Hypothalamus (tissue), 51 donors: Measurements from ENCODE around the gene MAP3K9.
"Not testable (repeated sequence)": the region's sequence is repeated elsewhere in the genome, so short reads cannot be mapped to it uniquely, and the experiment has no call there.

Source experiments
- DNase-seq, 51 donors: peaks; one replicate each; lab custom pipeline; 2025; lab: John Stamatoyannopoulos, UW

MAP3K9 gene

DNA sequence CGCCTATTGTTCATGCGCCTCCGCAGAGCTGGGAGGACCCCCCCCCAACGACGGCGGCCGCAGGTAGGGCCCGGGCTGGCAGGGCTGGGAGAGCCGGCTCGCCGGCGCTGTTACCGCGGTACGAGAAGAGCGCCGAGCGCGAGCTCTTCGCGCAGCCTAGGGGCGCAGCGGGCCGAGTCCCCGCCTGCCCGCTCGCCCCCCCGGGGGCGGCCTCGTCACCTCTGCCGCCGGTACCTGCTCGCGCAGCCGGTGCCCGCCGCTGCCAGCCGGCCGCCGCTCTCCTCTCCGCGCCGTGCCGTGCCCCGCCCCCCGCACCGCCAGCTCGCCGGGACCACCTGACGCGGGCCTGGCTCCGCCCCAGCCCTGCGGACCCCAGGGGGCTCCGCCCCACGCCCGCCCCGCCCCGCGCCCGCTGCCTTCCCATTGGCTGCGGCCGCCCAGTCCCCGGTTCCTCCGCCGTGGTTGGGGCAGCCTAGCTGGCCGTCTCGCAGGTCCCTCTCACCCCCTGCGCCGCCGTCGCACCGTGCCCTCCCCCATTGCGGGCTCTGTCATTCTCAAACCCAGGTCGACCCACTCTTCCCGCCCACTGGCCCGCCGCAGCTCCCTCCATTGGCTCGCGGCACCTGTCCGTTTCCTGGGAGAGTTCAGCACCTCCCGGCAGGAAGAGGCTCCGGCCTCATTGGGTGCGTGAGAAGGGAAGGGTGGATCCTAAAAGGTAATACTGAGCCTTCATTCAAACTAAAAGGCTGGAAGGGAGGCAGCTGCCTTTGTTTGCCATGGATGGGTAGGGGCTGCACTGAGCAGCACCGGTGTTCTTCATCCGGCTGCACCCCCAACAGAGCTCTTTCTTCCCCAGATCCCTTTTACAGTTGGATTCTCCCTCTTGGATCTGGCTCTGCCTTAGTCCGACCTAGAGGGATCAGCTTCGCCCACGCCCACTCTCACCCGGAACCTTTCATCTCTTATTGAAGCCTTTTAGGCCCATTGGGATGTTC is at the start of gene MAP3K9:
Gene MAP3K9, minus strand, starts transcription at position 289 of the 995 bp plus-strand sequence. CDS start 342 bp downstream, outside the sequence.
- peak; percentile 12 to 96 (median 79) for DNase-seq

DNA sequence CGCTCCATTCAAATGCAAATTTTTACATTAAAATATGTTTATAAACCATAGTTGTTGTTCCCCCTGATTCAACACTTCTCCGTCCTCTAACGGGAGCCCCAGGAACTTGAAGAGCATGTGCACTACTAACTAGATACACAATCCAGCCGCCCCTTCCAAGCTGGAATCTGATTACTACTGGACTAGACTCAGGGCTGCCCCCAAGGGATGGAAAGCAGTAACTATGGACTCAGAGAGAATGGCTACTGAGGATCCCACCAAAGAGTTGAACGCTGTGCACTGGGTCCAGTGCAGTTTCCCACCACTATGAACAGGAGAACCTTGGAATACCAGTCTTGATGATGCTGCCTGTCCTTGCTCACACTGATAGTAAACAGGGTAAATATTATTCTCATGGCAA is 49.3 kb upstream of the MAP3K9 start:
- DNase-seq = no peak

DNA sequence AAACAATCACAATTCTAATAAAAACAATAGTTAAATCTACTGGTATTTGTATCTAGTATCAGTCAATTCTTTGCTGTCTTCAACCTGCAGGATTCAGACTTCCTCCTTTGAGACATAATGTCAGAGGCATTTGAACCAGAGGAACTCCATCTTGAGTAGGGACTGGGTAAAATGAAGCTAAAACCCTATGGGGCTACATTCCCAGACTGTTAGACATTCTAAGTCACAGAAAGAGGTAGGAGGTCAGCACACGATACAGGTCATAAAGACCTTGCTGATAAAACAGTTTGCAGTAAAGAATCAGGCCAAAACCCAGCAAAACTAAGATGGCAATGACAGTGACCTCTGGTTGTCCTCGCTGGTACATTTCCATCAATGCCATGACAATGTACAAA is 48.2 kb upstream of the MAP3K9 start:
- no peak for DNase-seq

DNA sequence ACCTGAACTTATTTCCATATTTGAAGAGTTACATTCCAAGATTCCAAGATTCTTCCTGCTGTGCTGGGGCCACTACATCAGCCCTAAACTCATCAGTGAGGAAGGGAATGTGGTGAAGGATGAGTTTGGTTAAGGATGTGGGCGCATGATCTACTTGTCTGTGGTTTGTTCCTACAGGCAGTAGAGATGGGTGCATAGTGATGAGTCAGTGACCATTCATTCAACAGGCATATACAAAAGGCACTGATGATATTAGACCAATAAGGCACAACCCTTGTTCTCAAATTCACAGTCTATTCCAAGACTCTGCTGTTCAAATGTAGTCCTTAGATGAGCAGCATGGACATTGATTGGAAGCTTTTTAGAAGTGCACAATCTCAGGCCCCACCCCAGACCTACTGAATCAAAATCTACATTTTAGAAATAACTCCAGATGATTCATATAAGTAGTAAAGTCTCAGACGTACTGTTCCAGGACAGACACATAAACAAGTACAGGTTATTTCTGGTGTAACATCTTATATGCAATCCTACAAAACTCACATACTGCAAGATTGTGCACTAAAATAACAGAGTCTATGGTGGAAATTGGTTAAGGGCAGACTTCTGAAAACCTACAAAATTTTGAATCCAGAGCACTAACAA is 47.7 kb upstream of the MAP3K9 start:
- no peak for DNase-seq

DNA sequence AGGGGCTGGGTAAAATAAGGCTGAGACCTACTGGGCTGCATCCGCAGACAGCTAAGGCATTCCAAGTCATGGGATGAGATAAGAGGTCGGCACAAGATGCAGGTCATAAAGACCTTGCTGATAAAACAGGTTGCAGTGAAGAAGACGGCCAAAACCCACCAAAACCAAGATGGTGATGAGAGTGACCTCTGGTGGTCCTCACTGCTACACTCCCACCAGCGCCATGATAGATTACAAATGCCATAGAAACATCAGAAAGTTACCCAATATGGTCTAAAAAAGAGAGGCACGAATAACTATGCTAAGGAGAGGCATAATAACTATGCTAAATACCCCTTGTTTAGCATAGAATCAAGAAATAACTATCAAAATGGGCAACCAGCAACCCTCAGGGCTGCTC is 46.2 kb upstream of the MAP3K9 start:
- no peak for DNase-seq

DNA sequence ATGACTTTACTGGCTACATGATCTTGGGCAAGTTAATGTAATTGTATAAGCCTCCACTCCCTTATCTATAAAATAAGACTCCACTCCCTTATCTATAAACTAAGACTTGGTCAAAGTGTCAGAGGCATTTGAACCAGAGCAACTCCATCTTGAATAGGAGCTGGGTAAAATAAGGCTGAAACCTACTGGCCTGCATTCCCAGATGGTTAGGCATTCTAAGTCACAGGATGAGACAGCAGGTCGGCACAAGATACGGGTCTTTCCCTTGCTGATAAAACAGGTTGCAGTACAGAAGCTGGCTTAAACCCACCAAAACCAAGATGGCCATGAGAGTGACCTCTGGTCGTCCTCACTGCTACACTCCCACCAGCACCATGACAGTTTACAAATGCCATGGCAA is 44.3 kb upstream of the MAP3K9 start:
- DNase-seq = not testable (repeated sequence)

DNA sequence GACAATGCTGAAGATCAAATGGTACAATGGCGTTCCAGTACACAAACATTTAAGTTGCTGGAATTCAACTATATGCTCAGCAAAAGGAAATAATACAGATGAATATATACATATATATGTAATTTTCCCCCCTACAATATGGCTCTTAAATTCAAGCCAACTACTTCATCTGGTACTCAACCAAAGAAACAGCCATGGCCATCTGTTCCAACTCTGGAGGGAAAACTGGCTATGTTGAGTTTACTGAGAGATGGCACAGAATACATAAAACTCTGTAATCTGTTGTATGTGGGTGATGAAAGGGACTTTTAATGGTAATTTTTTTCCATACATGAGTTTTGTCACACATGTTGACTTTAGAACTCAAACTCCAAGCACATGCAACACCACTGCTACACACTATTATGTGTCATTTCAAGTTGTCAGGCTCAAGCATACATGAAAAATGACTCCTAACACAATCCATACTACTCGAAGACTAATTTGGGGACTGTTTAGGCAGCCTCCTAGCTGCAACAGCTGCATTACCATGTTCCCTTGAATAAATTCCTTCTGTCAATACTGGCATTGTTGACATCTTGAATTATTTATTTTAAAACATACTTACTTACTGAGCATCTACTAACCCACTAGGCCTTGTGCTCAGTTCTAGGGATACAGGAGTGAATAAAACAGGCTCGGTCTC is 38.2 kb upstream of the MAP3K9 start:
- DNase-seq = no peak

DNA sequence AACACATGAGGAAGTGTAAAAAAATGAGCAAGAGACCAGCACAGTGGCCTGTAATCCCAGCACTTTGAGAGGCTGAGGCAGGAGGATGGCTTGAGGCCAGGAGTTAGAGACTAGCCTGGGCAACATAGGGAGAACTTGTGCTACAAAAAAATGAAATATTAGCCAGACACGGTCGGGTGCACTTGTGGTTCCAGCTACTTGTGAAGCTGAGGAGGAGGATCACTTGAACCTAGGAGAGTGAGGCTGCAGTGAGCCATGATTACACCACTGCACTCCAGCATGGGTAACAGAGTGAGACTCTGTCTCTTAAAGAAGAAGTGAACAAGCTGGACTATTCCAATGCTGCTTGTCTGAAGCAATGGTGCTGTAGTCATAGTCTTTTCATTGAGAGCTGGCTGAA is 36.3 kb upstream of the MAP3K9 start:
- DNase-seq = no peak

DNA sequence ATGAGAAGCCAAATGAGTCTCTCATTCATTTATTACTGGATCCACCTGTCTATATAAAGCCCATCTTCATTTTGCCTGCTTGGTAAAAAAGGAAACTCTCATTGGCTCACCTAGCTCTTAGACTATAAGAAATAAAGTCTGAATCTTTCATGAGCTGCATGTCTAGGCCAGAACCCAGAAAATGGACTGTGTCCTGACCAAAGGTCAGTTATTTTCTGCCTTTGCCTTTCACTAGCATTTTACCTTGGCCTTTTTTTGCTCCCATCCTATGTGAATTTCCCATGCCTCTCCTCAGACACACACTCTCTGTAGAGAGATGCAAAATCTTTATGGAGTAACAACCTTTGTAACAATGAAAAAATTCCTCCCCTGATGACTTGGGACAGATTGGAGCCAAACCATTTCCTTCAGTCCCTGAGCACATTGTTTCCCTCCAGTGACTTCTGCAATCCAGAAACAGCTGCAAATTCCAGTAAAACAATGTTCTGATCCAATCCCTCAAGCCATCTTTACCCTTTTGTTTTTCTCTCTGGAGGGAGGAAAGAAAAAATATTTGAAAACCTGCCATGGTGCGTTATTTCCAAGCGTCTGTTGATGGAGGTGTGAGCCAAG is 33.6 kb upstream of the MAP3K9 start:
- no peak for DNase-seq

DNA sequence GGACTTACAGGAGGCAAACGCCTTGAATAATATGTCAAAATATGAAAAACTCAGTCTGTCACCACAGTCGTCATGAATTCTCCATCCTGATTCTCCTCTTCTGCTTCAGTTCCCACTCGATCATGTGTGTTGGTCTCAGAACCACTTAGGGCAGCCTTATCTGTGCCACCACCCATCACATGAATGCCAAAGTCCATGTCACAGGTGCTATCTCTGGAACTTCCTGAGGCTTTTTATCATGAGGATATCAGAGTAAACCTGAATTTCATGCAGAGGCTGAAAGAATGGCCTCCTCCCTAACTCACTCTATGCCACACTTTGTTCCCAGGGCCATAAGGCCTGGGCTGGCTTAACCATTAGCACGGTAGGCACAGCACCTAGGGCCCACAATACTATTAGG is 28.8 kb upstream of the MAP3K9 start:
- DNase-seq = no peak

DNA sequence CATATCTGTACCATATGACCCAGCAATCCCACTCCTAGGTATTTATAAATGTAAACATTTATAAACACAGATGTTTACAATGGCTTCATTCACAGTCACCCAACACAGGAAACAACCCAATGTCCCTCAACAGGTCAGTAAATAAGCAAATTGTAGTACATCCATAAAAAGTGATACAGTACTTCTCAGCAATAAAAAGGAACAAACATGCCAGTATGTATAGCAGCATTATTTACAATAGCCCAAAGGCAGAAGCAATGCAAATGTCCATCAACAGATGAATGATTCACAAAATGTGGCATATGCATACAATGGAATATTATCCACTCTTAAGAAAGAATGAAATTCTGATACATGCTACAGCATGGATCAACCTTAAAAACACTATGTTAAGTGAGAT is 27.6 kb upstream of the MAP3K9 start:
- no peak for DNase-seq

DNA sequence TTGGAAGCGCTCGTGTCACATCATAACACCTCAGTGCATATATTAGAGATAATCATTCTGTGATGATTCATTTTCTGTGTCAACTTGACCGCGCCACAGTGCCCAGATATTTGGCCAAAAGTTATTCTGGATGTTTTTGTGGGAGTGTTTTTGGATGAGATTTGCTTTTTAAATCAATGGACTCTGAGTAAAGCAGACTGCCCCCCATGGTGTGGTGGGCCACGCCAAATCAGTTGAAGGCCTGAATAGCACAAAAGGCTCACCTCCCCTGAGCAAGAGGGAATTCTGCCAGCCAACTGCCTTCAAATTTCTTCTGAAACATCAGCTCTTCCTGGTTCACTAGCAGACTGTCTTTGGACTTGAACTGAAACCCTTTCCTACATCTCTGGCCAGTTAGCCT is 24.6 kb upstream of the MAP3K9 start:
- DNase-seq = no peak

DNA sequence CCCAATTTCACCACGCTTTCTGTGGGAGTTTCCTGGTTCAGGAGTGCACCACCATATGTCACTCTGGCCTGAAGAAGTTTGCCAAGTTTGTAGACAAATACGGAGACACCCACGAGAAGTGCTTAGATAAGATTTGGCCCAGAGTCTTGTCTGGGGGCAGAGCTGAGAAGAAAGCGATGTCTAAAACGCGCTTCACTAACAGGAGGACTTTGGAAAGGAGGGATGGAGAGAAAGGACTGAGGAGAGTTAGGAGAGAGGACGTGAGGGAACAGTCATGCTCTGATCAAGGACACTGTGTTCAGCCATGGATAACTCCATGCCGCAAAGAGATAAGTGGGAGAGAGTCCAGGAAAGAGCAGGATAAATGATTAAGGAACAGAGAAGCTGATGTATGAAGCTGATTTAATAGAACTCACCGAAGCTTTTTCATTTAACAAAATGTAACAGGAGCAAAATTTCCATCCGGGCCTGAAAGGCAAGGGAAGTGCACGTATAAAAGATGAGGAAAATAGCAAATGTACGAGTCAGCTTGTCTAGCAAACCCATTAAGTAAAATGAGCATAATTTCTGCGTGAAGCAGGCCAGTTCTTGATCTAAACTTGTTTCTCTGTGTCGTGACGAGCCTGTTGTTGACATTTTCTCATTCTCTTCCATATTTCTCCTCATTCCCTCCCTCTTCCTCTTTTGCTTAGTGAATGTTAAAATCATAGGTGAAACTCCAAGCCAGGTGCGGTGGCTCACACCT is 23.4 kb upstream of the MAP3K9 start:
- no peak for DNase-seq

DNA sequence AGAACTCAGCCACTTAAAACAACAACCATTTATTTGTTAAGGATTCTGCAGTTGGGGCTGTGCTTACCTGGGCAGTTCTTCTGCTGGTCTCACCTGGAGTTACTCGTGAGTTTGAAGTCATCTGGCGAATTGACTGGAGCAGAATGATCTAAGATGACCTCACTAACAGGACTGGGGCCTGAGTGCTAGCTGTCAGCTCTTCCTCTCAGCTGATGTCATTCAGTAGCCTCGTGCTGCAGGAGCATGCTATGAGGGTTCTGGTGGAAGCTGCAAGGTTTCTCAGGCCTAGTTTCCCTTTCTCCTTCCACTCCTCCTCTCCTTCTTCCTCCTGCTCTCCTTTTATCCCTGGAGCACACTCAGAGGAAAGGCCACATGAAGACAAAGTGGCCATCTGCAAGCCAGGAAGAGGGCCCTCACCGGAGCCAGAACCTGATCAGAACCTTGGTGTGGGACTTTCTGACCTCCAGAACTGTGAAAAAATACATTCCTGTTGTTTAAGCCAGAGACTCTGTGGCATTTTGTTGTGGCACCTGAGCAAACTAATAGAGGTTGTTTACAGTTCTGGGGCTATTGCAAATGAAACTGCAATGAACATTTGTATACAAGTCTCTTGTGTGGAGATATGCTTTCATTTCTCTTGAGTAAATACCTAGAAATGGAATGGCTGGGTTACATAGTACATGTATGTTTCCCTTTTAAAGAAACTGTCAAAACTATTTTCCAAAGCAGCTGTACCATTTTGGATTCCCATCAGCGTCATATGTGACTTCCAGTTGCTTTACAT is 21.9 kb upstream of the MAP3K9 start:
- no peak for DNase-seq

DNA sequence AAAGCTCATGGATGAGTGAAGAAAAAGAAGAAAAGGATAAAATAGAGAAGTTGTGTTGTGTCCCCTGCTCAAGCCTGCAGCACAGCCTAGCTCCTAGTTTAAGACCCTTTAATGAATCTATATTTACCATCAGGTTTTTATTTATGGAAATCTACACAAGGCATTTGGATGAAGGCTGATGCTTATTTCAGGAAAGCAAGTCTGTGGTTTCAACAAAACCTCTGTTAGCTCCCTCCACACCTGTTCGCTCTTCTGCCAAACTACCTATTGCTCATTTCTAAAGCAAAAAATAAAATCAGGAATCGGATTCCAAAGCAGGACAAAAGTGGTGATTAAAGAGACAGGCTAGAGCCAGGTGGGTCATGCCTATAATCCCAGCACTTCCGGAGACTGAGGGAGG is 18.9 kb upstream of the MAP3K9 start:
- no peak for DNase-seq

DNA sequence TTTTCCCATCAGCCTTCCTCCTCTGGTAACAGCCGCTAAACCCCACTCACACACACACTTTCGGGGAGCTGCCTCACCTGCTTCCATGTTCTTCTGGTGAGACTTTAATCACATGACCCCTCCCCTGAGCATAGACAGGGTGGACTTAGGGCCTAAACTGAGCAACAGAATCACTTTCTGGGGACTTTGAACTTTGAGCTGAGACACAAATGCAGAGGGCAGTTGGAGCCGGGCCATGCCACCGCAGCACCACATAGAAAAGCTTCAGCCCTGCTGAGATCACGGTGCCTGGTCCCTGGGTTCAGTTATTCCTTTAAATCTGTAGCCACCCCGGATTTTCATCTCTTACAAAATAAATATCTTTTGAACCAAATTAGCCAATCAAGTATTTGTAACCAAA is 18.4 kb upstream of the MAP3K9 start:
- no peak for DNase-seq

DNA sequence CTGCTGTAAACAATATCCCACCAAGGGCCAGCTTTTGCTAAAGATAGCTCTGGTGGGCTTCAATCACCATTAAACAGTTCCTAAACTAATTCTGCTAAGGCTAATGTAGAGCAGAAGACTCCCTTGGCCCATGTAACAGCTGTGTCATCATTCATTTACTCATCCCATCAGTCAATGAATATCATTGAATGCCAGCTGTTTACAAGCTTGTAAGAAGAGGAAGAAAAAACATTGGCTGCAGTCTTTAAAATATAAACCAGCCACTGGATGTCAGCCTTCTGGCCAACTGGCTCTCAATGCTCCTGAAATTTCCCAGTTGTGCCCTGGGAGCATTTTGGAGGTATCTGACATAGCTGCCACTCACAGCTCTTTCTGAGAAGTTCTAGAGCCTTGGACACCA is 18.0 kb upstream of the MAP3K9 start:
- no peak for DNase-seq

DNA sequence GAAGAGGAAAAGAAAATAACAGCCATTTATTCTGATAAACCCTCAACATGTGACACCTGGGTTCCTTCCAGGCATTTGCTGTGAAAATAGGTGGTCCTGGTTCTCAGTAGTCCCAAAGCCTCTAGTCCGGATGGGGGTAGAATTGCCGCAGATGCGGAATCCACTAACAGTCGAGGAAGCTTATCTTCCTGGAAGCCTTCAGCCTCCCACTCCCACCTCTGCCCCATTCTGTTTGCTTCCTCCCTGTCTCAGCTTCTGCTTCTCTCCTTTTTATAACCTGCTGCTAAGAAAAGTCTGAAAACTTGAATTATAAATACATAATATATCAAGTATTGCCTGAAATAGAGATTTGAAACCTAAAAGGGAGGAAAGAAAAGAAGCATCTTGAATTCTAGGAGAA is 14.0 kb upstream of the MAP3K9 start:
- DNase-seq = no peak

DNA sequence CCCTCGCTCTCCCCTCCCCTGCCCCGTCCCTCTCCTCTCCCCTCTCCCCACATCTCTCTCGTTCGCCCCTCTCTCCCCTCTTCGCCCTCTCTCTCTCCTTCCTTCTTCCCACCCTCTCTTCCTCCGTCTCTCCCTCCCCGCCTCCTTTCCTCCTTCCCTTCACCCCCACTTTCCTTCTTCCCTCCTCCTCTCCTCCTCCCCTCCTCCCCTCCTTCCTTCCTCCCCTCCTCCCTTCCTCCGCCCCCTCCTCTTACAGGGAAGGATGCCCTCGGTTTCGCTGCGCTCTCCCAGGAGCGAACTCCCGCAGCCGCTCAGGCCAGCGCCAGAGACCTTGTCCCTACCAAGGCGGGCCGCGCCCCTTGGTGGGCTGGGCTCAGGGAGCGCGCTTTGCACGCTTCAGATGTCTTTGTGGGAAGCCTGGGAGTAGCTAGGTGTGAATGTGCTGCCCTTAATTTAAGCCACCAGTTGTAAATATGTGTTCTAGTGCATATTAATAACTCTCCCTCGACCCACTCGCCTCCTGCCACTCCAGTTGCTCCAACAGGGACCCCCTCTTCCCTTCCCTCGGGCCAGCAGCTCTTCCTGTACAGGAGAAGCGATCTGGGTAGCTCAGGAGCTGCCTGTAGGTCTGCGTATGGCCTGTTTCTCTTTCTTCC is 13.3 kb upstream of the MAP3K9 start:
- DNase-seq = peak in 9 of 51 donors; percentile 3 to 30 (median 18)
